ENCODE measurements around the gene MPC2.
A peak's percentile ranks its signal among the peaks of the same experiment; 100 is the strongest.

Gene MPC2

DNA sequence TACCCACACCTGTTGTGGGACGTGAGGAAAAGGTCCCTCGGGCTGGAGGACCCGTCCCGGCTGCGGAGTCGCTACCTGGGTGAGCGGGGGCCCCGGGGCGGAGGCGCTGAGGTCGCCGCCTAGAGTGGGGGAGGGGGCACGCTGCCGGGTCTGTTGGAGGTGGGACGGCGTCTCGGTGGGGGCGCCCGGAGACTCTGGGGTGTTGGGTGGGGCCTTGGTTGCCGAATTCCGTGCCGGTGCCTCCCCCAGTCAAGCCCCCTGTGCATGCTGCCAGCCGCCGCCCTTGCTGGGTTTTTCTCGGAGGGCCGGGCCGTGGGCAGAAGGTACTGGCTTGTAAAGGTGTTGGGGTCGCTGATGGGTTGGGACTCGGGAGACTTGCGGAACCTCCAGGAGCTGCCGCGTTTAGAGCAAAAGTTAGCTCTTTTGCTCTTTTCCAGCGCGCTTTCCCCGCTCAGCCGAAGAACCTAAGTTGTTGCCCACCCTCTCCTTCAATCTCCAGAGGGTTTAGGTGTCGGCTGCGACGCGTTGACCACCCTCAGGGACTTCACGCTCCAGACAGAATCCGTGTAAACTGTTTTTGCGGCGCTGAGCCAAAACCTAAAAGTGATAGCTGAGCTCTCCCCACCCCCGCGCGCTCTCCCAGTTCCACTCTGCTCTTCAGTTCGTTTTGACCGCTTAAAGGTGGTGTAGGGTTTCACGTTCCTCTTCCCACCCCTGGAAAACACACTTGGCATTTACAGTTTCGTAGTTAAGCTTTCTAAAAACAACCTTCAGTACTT lies at the start of gene MPC2:
MPC2 (minus strand) TSS at position 143 of the 779 bp plus-strand sequence. CDS start 1,231 bp downstream, outside the sequence.
- peak; percentile 60 for DNase-seq

- DNase-seq: no peak
Measured at GRCh38 chr1:167984886-167985489, 48.1 kb upstream of the MPC2 start.

- DNase-seq: no peak
Measured at GRCh38 chr1:167983797-167984420, 47.0 kb upstream of the MPC2 start.

GRCh38 chr1:167981933-167982332 lies 45.1 kb upstream of the MPC2 start:
- DNase-seq: no peak

- DNase-seq: no peak
Measured at GRCh38 chr1:167977245-167977644, 40.4 kb upstream of the MPC2 start.

GRCh38 chr1:167974698-167975097 lies 37.8 kb upstream of the MPC2 start:
- no peak for DNase-seq

DNA sequence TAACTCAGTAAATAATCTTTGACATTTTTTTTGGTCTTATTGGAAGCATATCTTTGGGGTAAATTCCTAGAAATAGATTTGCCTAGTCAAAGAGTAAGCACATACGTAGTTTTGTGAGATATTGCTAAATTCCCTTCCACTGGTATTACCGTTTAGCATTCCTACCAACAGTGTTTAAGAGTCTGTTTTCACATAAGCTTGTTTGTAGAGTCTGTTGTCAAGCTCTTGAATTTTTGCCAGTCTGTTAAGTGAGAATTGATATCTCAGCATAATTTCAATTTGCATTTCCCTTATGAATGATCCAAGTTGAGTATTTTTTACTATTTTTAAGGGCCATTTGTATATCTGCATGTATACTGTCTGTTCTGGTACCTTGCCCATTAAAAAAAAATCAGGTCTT lies 37.0 kb upstream of the MPC2 start:
- DNase-seq: no peak

GRCh38 chr1:167968569-167968968 lies 31.7 kb upstream of the MPC2 start:
- no peak for DNase-seq

GRCh38 chr1:167966050-167966449 lies 29.2 kb upstream of the MPC2 start:
- no peak for DNase-seq

- no peak for DNase-seq
Measured at GRCh38 chr1:167964646-167965045, 27.8 kb upstream of the MPC2 start.

DNA sequence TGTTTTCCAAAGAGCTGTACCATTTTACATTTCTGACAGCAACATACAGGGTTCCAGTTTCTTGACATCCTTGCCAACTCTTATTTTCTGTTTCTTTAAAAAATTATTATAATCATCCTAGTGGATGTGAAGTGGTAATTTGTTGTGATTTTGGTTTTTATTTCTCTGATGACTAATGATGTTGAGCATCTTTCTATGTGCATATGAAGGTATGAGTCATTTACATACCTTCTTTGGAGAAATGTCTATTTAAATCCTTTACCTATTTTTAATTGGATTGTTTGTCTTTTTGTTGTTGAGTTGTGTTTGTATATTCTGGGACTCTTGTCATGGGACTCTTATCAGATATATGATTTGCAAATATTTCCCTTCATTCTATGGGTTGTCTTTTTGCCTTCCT lies 20.8 kb upstream of the MPC2 start:
- DNase-seq: no peak

GRCh38 chr1:167955915-167956314 lies 19.0 kb upstream of the MPC2 start:
- no peak for DNase-seq

DNA sequence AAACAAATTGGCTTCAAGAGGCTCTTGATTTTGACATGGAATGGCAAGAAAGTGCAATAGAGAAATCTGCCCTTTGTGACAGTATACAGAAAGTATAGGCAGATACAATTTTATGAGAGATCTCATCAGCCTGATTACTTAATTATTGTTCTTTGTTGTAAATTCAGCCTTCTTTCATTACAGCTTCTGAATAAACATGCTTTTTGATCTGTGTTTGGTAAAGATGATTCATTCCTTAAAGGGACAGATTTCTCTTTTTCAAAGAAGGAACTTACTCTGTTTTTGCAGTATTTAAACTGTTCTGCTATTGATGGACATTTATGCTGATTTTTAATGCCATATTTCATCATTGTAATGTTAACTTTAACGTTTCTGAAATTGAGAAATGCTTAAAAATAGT lies 13.7 kb upstream of the MPC2 start:
- no peak for DNase-seq

DNA sequence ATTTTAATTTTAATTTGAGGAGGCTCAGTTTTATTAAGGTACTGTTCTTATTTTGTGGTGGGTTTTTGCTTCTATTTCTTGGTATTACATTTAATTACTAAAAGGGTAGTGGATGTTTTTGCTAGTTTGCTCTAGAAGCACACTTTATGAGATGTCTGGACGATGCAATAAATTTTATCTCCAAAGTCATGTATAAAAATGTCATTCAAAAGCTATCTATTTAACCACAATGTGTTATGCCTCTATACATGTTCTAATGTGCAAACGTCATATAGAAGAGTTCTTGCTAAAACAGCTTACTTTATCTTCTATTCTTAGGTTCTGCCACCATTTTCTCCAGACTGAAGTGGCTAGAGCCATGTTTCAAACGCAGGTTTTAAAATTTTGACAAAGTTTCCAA lies 12.9 kb upstream of the MPC2 start:
- DNase-seq: no peak

GRCh38 chr1:167947733-167948132 lies 10.9 kb upstream of the MPC2 start:
- no peak for DNase-seq

GRCh38 chr1:167943541-167943940 lies 6.7 kb upstream of the MPC2 start:
- DNase-seq: no peak

- DNase-seq: no peak
Measured at GRCh38 chr1:167940264-167940663, 3.4 kb upstream of the MPC2 start.

GRCh38 chr1:167938080-167938636 lies 1.3 kb upstream of the MPC2 start:
- DNase-seq: no peak

DNA sequence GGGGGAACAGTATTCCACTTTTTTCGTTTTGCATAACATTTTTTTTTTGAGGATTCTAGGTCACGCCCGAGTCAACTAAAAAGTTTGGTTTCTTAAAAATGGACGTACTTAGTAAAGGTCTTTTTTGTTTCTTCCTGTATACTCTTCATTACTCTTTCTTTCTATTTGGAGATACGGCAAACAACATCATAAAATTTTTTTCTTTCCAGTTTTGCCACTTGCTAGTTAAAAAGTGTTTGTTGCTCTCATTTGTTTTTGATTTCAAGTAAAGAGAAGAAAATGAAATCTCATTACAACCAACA lies 788 bp upstream of the MPC2 start:
- no peak for DNase-seq

DNA sequence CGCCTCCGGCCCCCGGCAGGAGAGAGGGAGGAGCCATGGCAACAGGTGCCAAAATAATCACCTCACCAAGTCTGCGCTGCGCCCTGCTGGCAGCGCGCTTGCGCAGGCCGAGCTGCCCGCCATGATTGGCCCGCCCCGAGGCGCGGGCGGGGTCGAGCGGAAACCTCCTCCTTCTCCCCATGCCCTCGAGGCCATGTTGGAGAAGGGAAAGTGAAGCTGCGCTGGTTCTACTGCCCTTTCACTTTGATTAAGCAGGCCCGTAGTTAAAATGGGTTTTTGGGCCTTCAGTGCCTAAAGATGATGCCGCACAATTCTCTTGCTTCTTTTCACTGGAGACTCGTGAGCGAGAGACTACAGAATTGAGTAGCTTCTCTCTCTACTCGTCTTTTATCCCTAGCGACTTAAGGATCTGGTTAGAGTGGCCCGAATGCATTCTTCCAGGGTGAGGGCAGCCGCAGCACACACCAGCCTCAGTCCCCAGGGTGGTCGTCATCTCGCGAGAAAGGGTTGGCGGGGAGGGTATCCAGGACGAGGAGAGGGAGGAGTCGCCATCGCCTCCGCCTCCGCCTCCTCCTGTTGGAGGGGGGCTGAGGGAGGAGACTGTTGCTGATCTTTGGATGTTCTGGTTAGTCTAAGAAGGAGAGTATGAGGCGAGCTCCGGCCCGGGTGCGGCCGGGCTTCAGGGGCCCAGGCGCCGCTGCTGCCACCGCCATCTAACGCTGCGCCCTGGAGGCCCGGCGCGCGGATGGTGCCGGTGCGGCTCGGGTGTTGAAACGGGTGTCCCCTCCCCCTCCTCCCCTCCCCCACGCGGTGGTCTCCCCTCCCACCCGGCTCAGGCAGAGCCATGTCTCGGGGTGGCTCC lies 573 bp downstream of the MPC2 start, which contains the start of gene DCAF6:
DCAF6 (plus strand) TSS at position 616 of the 862 bp plus-strand sequence; CDS start at position 845, 229 bp downstream.
- DNase-seq: peak; percentile 96

DNA sequence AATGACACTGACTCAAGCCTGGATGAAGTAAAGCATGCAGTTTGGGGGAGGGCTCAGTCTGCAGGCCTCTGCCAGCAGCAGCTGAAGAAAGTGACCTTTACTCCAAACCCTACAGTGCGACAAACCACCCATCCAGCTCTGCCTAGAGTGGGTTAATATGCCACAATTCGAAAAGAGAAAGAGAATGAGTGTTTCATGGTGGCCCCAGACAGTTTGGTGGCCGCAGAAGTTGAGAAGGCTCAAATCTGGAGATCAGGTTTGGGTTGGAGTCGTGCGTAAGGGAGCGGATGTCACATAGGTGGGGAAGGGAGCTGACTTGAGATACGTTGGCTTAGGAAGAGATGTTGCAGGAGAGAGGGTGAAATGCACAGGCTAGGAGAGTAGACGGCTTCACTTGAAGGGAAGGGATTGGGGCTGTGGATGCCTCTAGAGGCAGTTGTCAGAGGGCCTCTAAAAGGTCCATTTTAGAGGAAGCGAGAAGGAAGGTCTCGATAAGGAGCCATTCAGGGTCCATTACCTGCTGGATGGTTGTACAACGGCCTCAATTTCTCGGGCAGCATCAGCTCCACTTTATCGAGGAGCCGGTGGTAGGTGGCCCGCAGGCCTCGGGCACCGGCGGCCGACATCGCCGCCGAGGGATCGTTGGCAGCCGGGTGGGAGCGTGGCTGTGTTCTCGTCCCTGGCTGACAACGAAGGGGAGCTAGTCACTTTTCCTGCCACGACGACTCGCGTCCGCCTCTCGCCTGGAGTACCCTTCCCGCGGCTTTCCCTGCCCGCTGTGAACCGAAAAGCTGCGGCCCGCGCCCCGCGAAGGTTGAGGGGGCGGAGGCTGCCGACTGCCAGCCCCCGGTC lies 1.4 kb downstream of the MPC2 start:
- peak; percentile 19 for DNase-seq

Measured in activated CD4-positive, alpha-beta T cell treated with anti-CD3 and anti-CD28 coated beads, Interleukin-2, amount 50 U/mL, for 1 hour (primary cell).